ENCODE results near the gene ZBTB4. TPM values are rescaled to one million over a fixed set of nuclear protein-coding genes. Genes with fewer than 3 reads are reported as not detected.
A peak's percentile ranks its signal among the peaks of the same experiment; 100 is the strongest.

Gene ZBTB4
- total RNA-seq, 6 donors from 2014 or later, result 54.4 to 90.1 (median 74.2) TPM

GRCh38 chr17:7426896-7427489, 52.4 kb downstream of the ZBTB4 start:
- Histone ChIP-seq H3K27ac (no peak overlapping the region), H3K36me3 (no peaks in the 10 kb centered on the region), H3K9me3 (no peaks in the 10 kb centered on the region), H3K27me3 (no peaks in the 10 kb centered on the region), H3K4me3 (no peak overlapping the region), H3K4me1 (no peaks in the 10 kb centered on the region)
- WGBS, 2 donors, result 92 to 94% methylated on average over 19 to 29 of the region's 29 CpGs
- ATAC-seq (ENCODE audit: low FRiP score in 2 of 2) (no peak), DNase-seq (peak in 1 of 2 donors; percentile 71)
- TF ChIP-seq EP300 (IDR thresholded peaks at IDR 0.05) (no peak), POLR2A (IDR thresholded peaks at IDR 0.05) (no peak), CTCF (IDR thresholded peaks at IDR 0.05) (no peak), POLR2AphosphoS5 (IDR thresholded peaks at IDR 0.05) (no peak)

GRCh38 chr17:7426203-7426863, 53.1 kb downstream of the ZBTB4 start:
- DNase-seq (peak in 1 of 2 donors; percentile 65), ATAC-seq (ENCODE audit: low FRiP score in 2 of 2) (no peak)
- Histone ChIP-seq H3K36me3 (no peaks in the 10 kb centered on the region), H3K27ac (no peak overlapping the region), H3K27me3 (no peaks in the 10 kb centered on the region), H3K4me1 (no peaks in the 10 kb centered on the region), H3K4me3 (no peak overlapping the region), H3K9me3 (no peaks in the 10 kb centered on the region)
- no peak for TF ChIP-seq POLR2AphosphoS5 (IDR thresholded peaks at IDR 0.05)
- no peak for TF ChIP-seq CTCF (IDR thresholded peaks at IDR 0.05)
- no peak for TF ChIP-seq POLR2A (IDR thresholded peaks at IDR 0.05)
- TF ChIP-seq EP300 (IDR thresholded peaks at IDR 0.05), result no peak
- 90 to 93% methylated on average over 28 to 30 of the region's 33 CpGs for WGBS, 2 donors

GRCh38 chr17:7425756-7426155, 53.7 kb downstream of the ZBTB4 start:
- 91 to 100% methylated on average over 1 to 8 of the region's 8 CpGs for WGBS, 2 donors
- H3K4me3 ChIP-seq, result no peak overlapping the region
- TF ChIP-seq EP300 (IDR thresholded peaks at IDR 0.05), result no peak
- TF ChIP-seq CTCF (IDR thresholded peaks at IDR 0.05), result no peak

GRCh38 chr17:7425316-7425715, 54.1 kb downstream of the ZBTB4 start, which contains the start of gene SPEM2:
Gene SPEM2, plus strand, starts transcription at chr17:7425616. Its CDS starts 73 bp downstream, at chr17:7425689.
- H3K4me3 ChIP-seq, result no peak within 1 kb of the TSS
- no peak for ATAC-seq (ENCODE audit: low FRiP score in 2 of 2)
- DNase-seq, result no peak
- no peak within 1 kb of the TSS for H3K27ac ChIP-seq
- H3K9me3 ChIP-seq, result no peaks in the 10 kb centered on the region
- no peaks in the 10 kb centered on the region for H3K4me1 ChIP-seq
- H3K27me3 ChIP-seq, result no peaks in the 10 kb centered on the region
- TF ChIP-seq POLR2A (IDR thresholded peaks at IDR 0.05), result no peak
- TF ChIP-seq CTCF (IDR thresholded peaks at IDR 0.05), result no peak
- TF ChIP-seq EP300 (IDR thresholded peaks at IDR 0.05), result no peak
- H3K36me3 ChIP-seq, result no peaks in the 10 kb centered on the region
- WGBS, 2 donors, result 82 to 83% methylated on average over 4 to 7 of the region's 7 CpGs

More at GRCh38 chr17:7425756-7426155, 53.7 kb downstream of the ZBTB4 start:
- ATAC-seq (ENCODE audit: low FRiP score in 2 of 2), result no peak
- H3K27me3 ChIP-seq, result no peaks in the 10 kb centered on the region
- DNase-seq, result no peak
- no peaks in the 10 kb centered on the region for H3K9me3 ChIP-seq
- no peak overlapping the region for H3K27ac ChIP-seq
- no peaks in the 10 kb centered on the region for H3K36me3 ChIP-seq
- no peaks in the 10 kb centered on the region for H3K4me1 ChIP-seq

GRCh38 chr17:7423679-7424078, 55.8 kb downstream of the ZBTB4 start:
- ATAC-seq (ENCODE audit: low FRiP score in 2 of 2) (no peak), DNase-seq (no peak)
- Histone ChIP-seq H3K27me3 (no peaks in the 10 kb centered on the region), H3K4me3 (no peak overlapping the region), H3K9me3 (no peaks in the 10 kb centered on the region), H3K27ac (no peak overlapping the region), H3K4me1 (no peaks in the 10 kb centered on the region), H3K36me3 (no peaks in the 10 kb centered on the region)
- WGBS, 2 donors, result 51 to 55% methylated on average over 4 of the region's 4 CpGs
- TF ChIP-seq POLR2AphosphoS5 (IDR thresholded peaks at IDR 0.05), result no peak
- TF ChIP-seq EP300 (IDR thresholded peaks at IDR 0.05), result no peak
- TF ChIP-seq POLR2A (IDR thresholded peaks at IDR 0.05), result no peak
- TF ChIP-seq CTCF (IDR thresholded peaks at IDR 0.05), result no peak
